SK-N-SH (cell line): ENCODE results near the gene MRPL12. TPM values are rescaled to one million over a fixed set of nuclear protein-coding genes. Genes with fewer than 3 reads are reported as not detected.

ENCODE experiments used
- CTCF ChIA-PET: fragments of 300-600, 350-600 bp; formaldehyde crosslinking; extraction: SDS; loops from one replicate; lab custom pipeline; 2021; lab: Yijun Ruan, JAX
- POLR2A ChIA-PET: fragments of 350-600 bp; sonication (Branson Sonifier 250); formaldehyde crosslinking; extraction: SDS; loops from one replicate; lab custom pipeline; 2020; ENCODE audit warnings: antibody characterized with exemption, inconsistent platforms; lab: Yijun Ruan, JAX
- DNase-seq: peaks from one replicate; pipeline ENCODE4 v3.0.0; 2012
- H2AFZ ChIP-seq: fragments of 200-600 bp; sonication (generic); 2 replicates; pipeline ENCODE4 v1.8.1; 2016; ENCODE audit warnings: antibody characterized with exemption, mild to moderate bottlenecking, low read depth
- H3F3A ChIP-seq: fragments of 200-600 bp; sonication (generic); replicated peaks from 2 replicates; pipeline ENCODE3; 2016; ENCODE audit warnings: antibody characterized with exemption, mild to moderate bottlenecking; ENCODE audit not compliant: insufficient read depth
- H3K27ac ChIP-seq, 2 experiments: fragments of 200-500 bp in 1 of 2; fragments of 200-600 bp in 1 of 2; sonication (Bioruptor generic) in 1 of 2; sonication (generic), shearing (Covaris generic) in 1 of 2; 2 replicates each; pipeline versions ENCODE4 v1.5.1 to v1.6.1; 2014 to 2016; ENCODE audit warnings: low read depth in 2 of 2, inconsistent platforms in 1 of 2, low read length in 1 of 2, mild to moderate bottlenecking in 1 of 2, mixed read lengths in 1 of 2
- H3K27me3 ChIP-seq: fragments of 200-600 bp; sonication (generic), shearing (Covaris generic); 2 replicates; pipeline ENCODE4 v1.6.1; 2016; ENCODE audit warnings: mixed run types; ENCODE audit not compliant: insufficient read depth
- H3K36me3 ChIP-seq, 2 experiments: fragments of 200-500 bp in 1 of 2; fragments of 200-600 bp in 1 of 2; sonication (Bioruptor generic) in 1 of 2; sonication (generic) in 1 of 2; replicated peaks in 1 of 2; 2 replicates each; pipeline versions ENCODE3 to v1.5.1; 2014 to 2016; ENCODE audit warnings: low read length in 1 of 2, mild to moderate bottlenecking in 1 of 2; ENCODE audit not compliant: insufficient read depth in 2 of 2, control insufficient read depth in 1 of 2
- H3K4me1 ChIP-seq, 2 experiments: fragments of 200-500 bp in 1 of 2; fragments of 200-600 bp in 1 of 2; sonication (Bioruptor generic) in 1 of 2; sonication (generic), shearing (Covaris generic) in 1 of 2; 2 replicates each; pipeline versions ENCODE4 v1.5.1 to v1.6.1; 2014 to 2016; ENCODE audit warnings: low read depth in 1 of 2, low read length in 1 of 2, mixed run types in 1 of 2; ENCODE audit not compliant: insufficient read depth in 2 of 2, control insufficient read depth in 1 of 2
- H3K4me2 ChIP-seq: fragments of 200-600 bp; sonication (generic), shearing (Covaris generic); 2 replicates; pipeline ENCODE4 v1.6.1; 2017; ENCODE audit warnings: mixed run types
- H3K4me3 ChIP-seq, 2 experiments: fragments of 200-500 bp in 1 of 2; fragments of 200-600 bp in 1 of 2; sonication (Bioruptor generic) in 1 of 2; sonication (generic), shearing (Covaris generic) in 1 of 2; 2 replicates each; pipeline versions ENCODE4 v1.5.1 to v1.8.1; 2014 to 2016; ENCODE audit warnings: low read depth in 2 of 2, inconsistent platforms in 1 of 2, low read length in 1 of 2, mild to moderate bottlenecking in 1 of 2, mixed read lengths in 1 of 2, moderate library complexity in 1 of 2
- H3K79me2 ChIP-seq: fragments of 200-600 bp; sonication (generic); 2 replicates; pipeline ENCODE4 v1.8.1; 2017; ENCODE audit warnings: mild to moderate bottlenecking; ENCODE audit not compliant: insufficient read depth
- H3K9ac ChIP-seq: fragments of 200-600 bp; sonication (generic); 2 replicates; pipeline ENCODE4 v1.6.1; 2017; ENCODE audit warnings: mixed run types
- H3K9me2 ChIP-seq: fragments of 200-600 bp; sonication (generic); 2 replicates; pipeline ENCODE4 v1.6.1; 2017; ENCODE audit warnings: mixed run types
- H3K9me3 ChIP-seq: fragments of 200-600 bp; sonication (generic); 2 replicates; pipeline ENCODE4 v1.6.1; 2017; ENCODE audit warnings: mixed run types, mild to moderate bottlenecking, moderate library complexity
- H4K20me1 ChIP-seq: fragments of 200-600 bp; sonication (generic); 2 replicates; pipeline ENCODE4 v1.6.1; 2017; ENCODE audit warnings: mild to moderate bottlenecking, mixed run types; ENCODE audit not compliant: insufficient read depth
- ELF1 ChIP-seq: IDR thresholded peaks from 2 replicates; pipeline ENCODE4 v1.4.0; 2012
- MEF2A ChIP-seq: IDR thresholded peaks from 2 replicates; pipeline ENCODE4 v1.4.0; 2012; ENCODE audit warnings: low read depth, borderline replicate concordance
- NFIC ChIP-seq: IDR thresholded peaks from 2 replicates; pipeline ENCODE4 v1.4.0; 2012; ENCODE audit warnings: borderline replicate concordance
- NRF1 ChIP-seq: IDR thresholded peaks from 2 replicates; pipeline ENCODE4 v1.6.1; 2012; ENCODE audit warnings: low read depth, mild to moderate bottlenecking, low read length
- POLR2AphosphoS5 ChIP-seq: IDR thresholded peaks from 2 replicates; pipeline ENCODE4 v1.6.1; 2012; ENCODE audit warnings: low read depth, low read length
- RFX5 ChIP-seq: IDR thresholded peaks from 2 replicates; pipeline ENCODE4 v1.6.1; 2012; ENCODE audit warnings: mild to moderate bottlenecking, improper control_type of control experiment, low read length
- RXRA ChIP-seq: IDR thresholded peaks from 2 replicates; pipeline ENCODE4 v1.4.0; 2012; ENCODE audit warnings: low read depth, mild to moderate bottlenecking, borderline replicate concordance
- TAF1 ChIP-seq: IDR thresholded peaks from 2 replicates; pipeline ENCODE4 v1.6.1; 2012; ENCODE audit warnings: low read depth, mild to moderate bottlenecking, low read length, moderate library complexity, borderline replicate concordance
- TCF12 ChIP-seq: IDR thresholded peaks from 2 replicates; pipeline ENCODE4 v1.4.0; 2012
- WGBS: methylation state at CpG from one replicate; pipeline ENCODE4 v1.1.6; 2017; ENCODE audit warnings: low lambda C conversion rate; 5-methylcytosine and 5-hydroxymethylcytosine counted together
- polyA plus RNA-seq, 3 experiments: library from polyadenylated mRNA; depleted of rRNA; stranded (reverse); fragments of >200 nt; gene quantifications; 2 replicates each; pipeline ENCODE4 v1.2.3, GENCODE V29; 2012
- TF ChIP-seq, protein P1 (sequence below): IDR thresholded peaks from 2 replicates; pipeline ENCODE4 v1.4.0; 2012; ENCODE audit warnings: low read depth, borderline replicate concordance
- TF ChIP-seq, protein P2 (sequence below): IDR thresholded peaks from 2 replicates; pipeline ENCODE4; 2012
- TF ChIP-seq, protein P3 (sequence below): fragments of 150-350 bp; IDR thresholded peaks from 2 replicates; pipeline ENCODE4 v1.6.1; 2017; ENCODE audit warnings: antibody characterized with exemption, low read length, low read depth, borderline replicate concordance
- TF ChIP-seq, protein P4 (sequence below): fragments of 150-350 bp; IDR thresholded peaks from 2 replicates; pipeline ENCODE4 v1.6.1; 2016; ENCODE audit warnings: mild to moderate bottlenecking, low read depth, low read length

MRPL12 gene
- polyA plus RNA-seq, 1 of the 3 experiments (the other 2 are of a cell fraction): 322 TPM

DNA sequence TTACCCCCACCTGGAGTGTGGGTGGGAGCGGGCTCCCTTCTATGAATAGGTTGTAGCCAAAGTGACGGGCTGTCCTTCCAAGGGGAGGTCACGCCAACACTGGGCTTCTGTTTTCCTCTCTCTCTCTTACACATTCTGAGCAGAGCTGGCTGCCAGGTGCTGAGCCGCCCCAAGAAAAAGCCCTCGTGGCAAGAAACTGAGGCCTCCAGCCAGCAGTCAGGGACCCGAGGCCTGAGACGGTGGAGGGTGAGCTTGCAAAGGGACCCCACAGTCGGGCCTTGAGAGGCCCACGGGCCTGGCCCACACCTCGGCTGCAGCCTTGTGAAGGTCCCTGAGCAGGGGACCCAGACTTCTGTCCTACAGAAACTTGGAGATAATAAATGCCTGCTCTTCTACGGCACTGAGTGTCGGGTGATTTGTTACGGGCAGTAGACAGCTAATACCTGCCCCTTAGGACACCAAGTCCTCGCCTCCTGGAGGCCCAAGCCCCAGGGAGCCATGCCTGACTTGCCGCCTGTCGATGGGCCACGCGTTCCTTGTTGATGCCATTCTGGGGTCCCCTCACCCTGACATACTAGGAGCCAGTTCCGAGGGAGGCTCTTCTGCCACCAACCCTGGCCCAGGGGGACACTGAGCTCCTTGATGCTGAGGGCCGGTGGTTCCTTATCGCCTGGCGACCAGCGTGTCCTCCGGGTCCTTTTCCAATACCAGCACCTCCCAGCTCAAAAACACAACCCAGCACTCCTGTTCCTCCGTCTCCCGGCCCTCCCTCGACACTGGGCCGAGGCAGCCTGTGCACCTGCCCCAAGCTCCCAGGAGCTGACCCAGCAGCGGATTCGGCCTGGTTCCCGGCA is 35.0 kb downstream of the MRPL12 start:
- Histone ChIP-seq H3K4me3 (no peak overlapping the region), H3K9me2 (no peaks in the 10 kb centered on the region)
- TF ChIP-seq, protein P1, sequence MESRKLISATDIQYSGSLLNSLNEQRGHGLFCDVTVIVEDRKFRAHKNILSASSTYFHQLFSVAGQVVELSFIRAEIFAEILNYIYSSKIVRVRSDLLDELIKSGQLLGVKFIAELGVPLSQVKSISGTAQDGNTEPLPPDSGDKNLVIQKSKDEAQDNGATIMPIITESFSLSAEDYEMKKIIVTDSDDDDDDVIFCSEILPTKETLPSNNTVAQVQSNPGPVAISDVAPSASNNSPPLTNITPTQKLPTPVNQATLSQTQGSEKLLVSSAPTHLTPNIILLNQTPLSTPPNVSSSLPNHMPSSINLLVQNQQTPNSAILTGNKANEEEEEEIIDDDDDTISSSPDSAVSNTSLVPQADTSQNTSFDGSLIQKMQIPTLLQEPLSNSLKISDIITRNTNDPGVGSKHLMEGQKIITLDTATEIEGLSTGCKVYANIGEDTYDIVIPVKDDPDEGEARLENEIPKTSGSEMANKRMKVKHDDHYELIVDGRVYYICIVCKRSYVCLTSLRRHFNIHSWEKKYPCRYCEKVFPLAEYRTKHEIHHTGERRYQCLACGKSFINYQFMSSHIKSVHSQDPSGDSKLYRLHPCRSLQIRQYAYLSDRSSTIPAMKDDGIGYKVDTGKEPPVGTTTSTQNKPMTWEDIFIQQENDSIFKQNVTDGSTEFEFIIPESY: no peak
- TF ChIP-seq, protein P2, sequence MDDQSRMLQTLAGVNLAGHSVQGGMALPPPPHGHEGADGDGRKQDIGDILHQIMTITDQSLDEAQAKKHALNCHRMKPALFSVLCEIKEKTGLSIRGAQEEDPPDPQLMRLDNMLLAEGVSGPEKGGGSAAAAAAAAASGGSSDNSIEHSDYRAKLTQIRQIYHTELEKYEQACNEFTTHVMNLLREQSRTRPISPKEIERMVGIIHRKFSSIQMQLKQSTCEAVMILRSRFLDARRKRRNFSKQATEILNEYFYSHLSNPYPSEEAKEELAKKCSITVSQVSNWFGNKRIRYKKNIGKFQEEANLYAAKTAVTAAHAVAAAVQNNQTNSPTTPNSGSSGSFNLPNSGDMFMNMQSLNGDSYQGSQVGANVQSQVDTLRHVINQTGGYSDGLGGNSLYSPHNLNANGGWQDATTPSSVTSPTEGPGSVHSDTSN: no peak
- TF ChIP-seq, protein P3, sequence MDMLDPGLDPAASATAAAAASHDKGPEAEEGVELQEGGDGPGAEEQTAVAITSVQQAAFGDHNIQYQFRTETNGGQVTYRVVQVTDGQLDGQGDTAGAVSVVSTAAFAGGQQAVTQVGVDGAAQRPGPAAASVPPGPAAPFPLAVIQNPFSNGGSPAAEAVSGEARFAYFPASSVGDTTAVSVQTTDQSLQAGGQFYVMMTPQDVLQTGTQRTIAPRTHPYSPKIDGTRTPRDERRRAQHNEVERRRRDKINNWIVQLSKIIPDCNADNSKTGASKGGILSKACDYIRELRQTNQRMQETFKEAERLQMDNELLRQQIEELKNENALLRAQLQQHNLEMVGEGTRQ: no peak
- TF ChIP-seq RXRA (no peak), MEF2A (no peak), TCF12 (no peak), POLR2AphosphoS5 (no peak), NRF1 (no peak), NFIC (no peak), TAF1 (no peak), ELF1 (no peak), RFX5 (no peak)
- TF ChIP-seq, protein P4, sequence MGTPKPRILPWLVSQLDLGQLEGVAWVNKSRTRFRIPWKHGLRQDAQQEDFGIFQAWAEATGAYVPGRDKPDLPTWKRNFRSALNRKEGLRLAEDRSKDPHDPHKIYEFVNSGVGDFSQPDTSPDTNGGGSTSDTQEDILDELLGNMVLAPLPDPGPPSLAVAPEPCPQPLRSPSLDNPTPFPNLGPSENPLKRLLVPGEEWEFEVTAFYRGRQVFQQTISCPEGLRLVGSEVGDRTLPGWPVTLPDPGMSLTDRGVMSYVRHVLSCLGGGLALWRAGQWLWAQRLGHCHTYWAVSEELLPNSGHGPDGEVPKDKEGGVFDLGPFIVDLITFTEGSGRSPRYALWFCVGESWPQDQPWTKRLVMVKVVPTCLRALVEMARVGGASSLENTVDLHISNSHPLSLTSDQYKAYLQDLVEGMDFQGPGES: no peak
- TF ChIP-seq, all 33 proteins: peak for 0
- Histone ChIP-seq H3K27ac (no peak overlapping the region), H3K9me3 (no peaks in the 10 kb centered on the region), H3K4me1 (peaks cover 0 to 14% of the 10 kb centered on the region in 2 experiments; a peak in 1 of 4 replicates), H3K36me3 (no peaks in the 10 kb centered on the region), H3K4me2 (no peak overlapping the region), H3K9ac (no peak overlapping the region), H2AFZ (no peak overlapping the region), H3F3A (peaks cover 5% of the 10 kb centered on the region), H4K20me1 (no peaks in the 10 kb centered on the region), H3K79me2 (no peaks in the 10 kb centered on the region), H3K27me3 (no peaks in the 10 kb centered on the region)
- 85% methylated on average over 27 of the region's 31 CpGs for WGBS
- CTCF ChIA-PET: interaction anchor here (0.6 to 1.8 kb wide), 7 partner anchors 13 to 221 kb away, joined by 3 to 5 read pairs (median 4); no protein-coding TSS in a partner anchor
- POLR2A ChIA-PET: no interaction called here
- no peak for DNase-seq
